ENCODE measurements around the gene CYB561D2.

DNA sequence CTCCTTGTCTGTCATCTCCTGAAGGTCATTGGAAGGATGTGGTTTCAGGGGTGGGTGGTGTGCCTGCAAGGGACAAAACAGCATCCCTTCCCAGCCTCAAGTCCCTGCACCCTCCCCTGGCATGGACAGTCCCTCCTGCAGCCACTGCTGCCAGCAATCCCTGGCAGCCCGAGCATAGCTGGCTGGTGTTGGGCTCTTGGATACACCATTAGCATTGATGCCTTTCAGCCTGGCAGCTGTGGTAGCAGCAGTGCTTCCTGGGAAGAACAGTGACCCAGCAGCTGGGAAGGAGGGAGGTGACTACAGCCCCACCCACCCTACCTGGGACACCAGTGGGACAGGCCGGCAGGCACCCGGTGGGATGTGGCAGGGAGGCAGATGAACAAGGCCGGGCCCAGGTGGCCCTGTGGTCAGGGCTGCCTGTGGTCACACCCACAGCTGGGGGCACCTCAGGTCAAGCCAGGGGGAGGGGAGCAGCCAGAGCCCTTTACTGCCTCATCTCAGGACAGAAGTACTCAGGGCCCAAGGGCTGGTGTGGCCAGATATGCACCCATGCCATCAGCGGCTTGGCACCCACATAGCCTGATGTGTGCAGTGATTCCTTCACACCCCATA, 41.5 kb downstream of the CYB561D2 start:
- TF ChIP-seq EP300 (IDR thresholded peaks at IDR 0.05; ENCODE audit: borderline replicate concordance in 1 of 2, control insufficient read depth in 1 of 2, low read depth in 2 of 2, low read length in 2 of 2): no peak
- TF ChIP-seq NFYA (IDR thresholded peaks at IDR 0.05; ENCODE audit: borderline replicate concordance, low read depth, low read length): no peak
- no peak for TF ChIP-seq GABPA (IDR thresholded peaks at IDR 0.05; ENCODE audit: low read depth)
- no peak for TF ChIP-seq PBX3 (IDR thresholded peaks at IDR 0.05; ENCODE audit: insufficient replicate concordance, low read depth, low read length)
- TF ChIP-seq CREB1 (IDR thresholded peaks at IDR 0.05; ENCODE audit: low read depth): no peak
- TF ChIP-seq SMAD1 (IDR thresholded peaks at IDR 0.05; ENCODE audit: low read depth, partially characterized antibody): no peak
- TF ChIP-seq USF1 (IDR thresholded peaks at IDR 0.05; ENCODE audit: borderline replicate concordance, extremely low read length, insufficient read depth, low read depth, low read length): no peak
- TF ChIP-seq LARP7 (IDR thresholded peaks at IDR 0.05): no peak
- TF ChIP-seq, protein P1, sequence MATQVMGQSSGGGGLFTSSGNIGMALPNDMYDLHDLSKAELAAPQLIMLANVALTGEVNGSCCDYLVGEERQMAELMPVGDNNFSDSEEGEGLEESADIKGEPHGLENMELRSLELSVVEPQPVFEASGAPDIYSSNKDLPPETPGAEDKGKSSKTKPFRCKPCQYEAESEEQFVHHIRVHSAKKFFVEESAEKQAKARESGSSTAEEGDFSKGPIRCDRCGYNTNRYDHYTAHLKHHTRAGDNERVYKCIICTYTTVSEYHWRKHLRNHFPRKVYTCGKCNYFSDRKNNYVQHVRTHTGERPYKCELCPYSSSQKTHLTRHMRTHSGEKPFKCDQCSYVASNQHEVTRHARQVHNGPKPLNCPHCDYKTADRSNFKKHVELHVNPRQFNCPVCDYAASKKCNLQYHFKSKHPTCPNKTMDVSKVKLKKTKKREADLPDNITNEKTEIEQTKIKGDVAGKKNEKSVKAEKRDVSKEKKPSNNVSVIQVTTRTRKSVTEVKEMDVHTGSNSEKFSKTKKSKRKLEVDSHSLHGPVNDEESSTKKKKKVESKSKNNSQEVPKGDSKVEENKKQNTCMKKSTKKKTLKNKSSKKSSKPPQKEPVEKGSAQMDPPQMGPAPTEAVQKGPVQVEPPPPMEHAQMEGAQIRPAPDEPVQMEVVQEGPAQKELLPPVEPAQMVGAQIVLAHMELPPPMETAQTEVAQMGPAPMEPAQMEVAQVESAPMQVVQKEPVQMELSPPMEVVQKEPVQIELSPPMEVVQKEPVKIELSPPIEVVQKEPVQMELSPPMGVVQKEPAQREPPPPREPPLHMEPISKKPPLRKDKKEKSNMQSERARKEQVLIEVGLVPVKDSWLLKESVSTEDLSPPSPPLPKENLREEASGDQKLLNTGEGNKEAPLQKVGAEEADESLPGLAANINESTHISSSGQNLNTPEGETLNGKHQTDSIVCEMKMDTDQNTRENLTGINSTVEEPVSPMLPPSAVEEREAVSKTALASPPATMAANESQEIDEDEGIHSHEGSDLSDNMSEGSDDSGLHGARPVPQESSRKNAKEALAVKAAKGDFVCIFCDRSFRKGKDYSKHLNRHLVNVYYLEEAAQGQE (IDR thresholded peaks at IDR 0.05; ENCODE audit: low read depth, low read length): no peak
- no peak for TF ChIP-seq YY1 (IDR thresholded peaks at IDR 0.05; ENCODE audit: low read depth, low read length)
- no peak for TF ChIP-seq CTCF (IDR thresholded peaks at IDR 0.05 in 2 of 3, conservative IDR thresholded peaks at IDR 0.05 in 1 of 3; ENCODE audit: control insufficient read depth in 2 of 3, extremely low read depth in 1 of 3, insufficient read depth in 1 of 3, low read depth in 3 of 3, low read length in 3 of 3)
- no peak for TF ChIP-seq HDAC2 (IDR thresholded peaks at IDR 0.05)

Measured in GM12878 (cell line).